ENCODE measurements around the gene SPRYD7.

DNA sequence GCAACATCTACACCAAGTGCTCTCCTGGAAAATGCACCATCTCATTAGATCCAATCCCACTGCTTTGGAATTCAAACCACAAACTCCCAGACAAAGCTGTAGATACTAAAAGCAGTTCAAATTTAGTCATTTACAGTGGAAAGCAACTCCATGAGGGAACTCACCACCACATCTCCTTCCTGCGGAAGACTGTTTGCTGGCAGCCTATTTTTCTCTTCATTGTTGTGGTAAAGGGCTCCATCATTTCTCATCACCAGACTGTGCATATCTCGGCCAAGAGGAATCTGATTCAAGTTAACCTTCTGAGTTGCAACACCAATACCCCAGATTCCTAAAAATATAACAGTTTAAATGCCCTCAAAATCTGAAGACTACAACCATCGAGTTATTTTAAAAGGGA lies 8.4 kb downstream of the SPRYD7 start:
- TF ChIP-seq EZH2 (IDR thresholded peaks at IDR 0.05; ENCODE audit: borderline replicate concordance, insufficient read depth, low read depth, low read length, poor library complexity, severe bottlenecking): no peak
- no peak for TF ChIP-seq CTCF (IDR thresholded peaks at IDR 0.05)

Data from B cell (primary cell).